Amniotic stem cell (primary cell): ENCODE results near the gene TBXT.
"Not testable (repeated sequence)": the region's sequence is repeated elsewhere in the genome, so short reads cannot be mapped to it uniquely, and the experiment has no call there.

Source experiments
- DNase-seq: peaks from one replicate; lab custom pipeline; 2025; lab: John Stamatoyannopoulos, UW

TBXT gene

GRCh38 chr6:166172546-166172945 is 4.9 kb upstream of the TBXT start:
- no peak for DNase-seq

- DNase-seq = no peak
Observed at GRCh38 chr6:166169549-166170421, 2.1 kb upstream of the TBXT start.

- no peak for DNase-seq
Observed at GRCh38 chr6:166168616-166169548, 1.2 kb upstream of the TBXT start.

- DNase-seq = no peak
Observed at GRCh38 chr6:166167258-166167731, 356 bp downstream of the TBXT start.

GRCh38 chr6:166166314-166167257 is 1.1 kb downstream of the TBXT start:
- no peak for DNase-seq

- no peak for DNase-seq
Observed at GRCh38 chr6:166165558-166166313, 1.9 kb downstream of the TBXT start.

GRCh38 chr6:166162599-166163342 is 4.9 kb downstream of the TBXT start:
- DNase-seq = no peak

GRCh38 chr6:166157930-166158617 is 9.6 kb downstream of the TBXT start:
- DNase-seq = no peak

- DNase-seq = no peak
Observed at GRCh38 chr6:166156942-166157341, 10.7 kb downstream of the TBXT start.

GRCh38 chr6:166153966-166154365 is 13.7 kb downstream of the TBXT start:
- no peak for DNase-seq

- DNase-seq = no peak
Observed at GRCh38 chr6:166152660-166153059, 15.0 kb downstream of the TBXT start.

GRCh38 chr6:166151798-166152197 is 15.9 kb downstream of the TBXT start:
- no peak for DNase-seq

GRCh38 chr6:166145751-166146150 is 21.9 kb downstream of the TBXT start:
- no peak for DNase-seq

GRCh38 chr6:166143011-166143410 is 24.6 kb downstream of the TBXT start:
- DNase-seq = no peak

GRCh38 chr6:166127624-166128472 is 39.8 kb downstream of the TBXT start:
- DNase-seq = no peak

- not testable (repeated sequence) for DNase-seq
Observed at GRCh38 chr6:166123115-166123514, 44.5 kb downstream of the TBXT start.

GRCh38 chr6:166121726-166122125 is 45.9 kb downstream of the TBXT start:
- no peak for DNase-seq

GRCh38 chr6:166119116-166119911 is 48.3 kb downstream of the TBXT start:
- no peak for DNase-seq
